B cell (primary cell): ENCODE data around the gene DOCK1. TPM values are rescaled to one million over a fixed set of nuclear protein-coding genes. Genes with fewer than 3 reads are reported as not detected.

Experiments
- ATAC-seq: fragments of 200-7000 bp; cut with Tn5 transposase; one replicate; pipeline ENCODE4 v1.10.0; 2021; ENCODE audit warnings: low read depth, mild to moderate bottlenecking, moderate number of reproducible peaks, moderate library complexity
- CTCF ChIA-PET: fragments of 350-600 bp; sonication (Branson Sonifier 250); formaldehyde crosslinking; loops from one replicate; lab custom pipeline; 2021; ENCODE audit warnings: antibody characterized with exemption, inconsistent platforms; lab: Charles Lee
- POLR2A ChIA-PET: fragments of 350-600 bp; sonication (Branson Sonifier 250); formaldehyde crosslinking; loops from one replicate; lab custom pipeline; 2021; ENCODE audit warnings: antibody characterized with exemption; lab: Charles Lee
- DNase-seq: peaks from one replicate; pipeline ENCODE4 v3.0.0; 2013
- H2AFZ ChIP-seq: 2 replicates; pipeline ENCODE4 v1.6.1; 2012; ENCODE audit warnings: mild to moderate bottlenecking, low read depth, low read length; ENCODE audit not compliant: insufficient read depth, poor library complexity, severe bottlenecking
- H3K27ac ChIP-seq, 2 donors: 1 replicate in 1 of 2; 2 replicates in 1 of 2; pipeline ENCODE4 v1.5.1; 2012 to 2013; ENCODE audit warnings: low read length in 2 of 2, mild to moderate bottlenecking in 2 of 2, moderate library complexity in 1 of 2
- H3K27me3 ChIP-seq, 4 experiments: fragments of 200-600 bp in 1 of 4; sonication (generic) in 1 of 4; replicated peaks in 1 of 4; 1 replicate in 2 of 4; 2 replicates in 2 of 4; pipeline versions ENCODE4 v1.6.1 to v1.7.0; 2013 to 2016; ENCODE audit warnings: low read length in 3 of 4, mild to moderate bottlenecking in 2 of 4, mixed read lengths in 1 of 4, moderate library complexity in 1 of 4; ENCODE audit not compliant: insufficient read depth in 4 of 4, control insufficient read depth in 3 of 4; ENCODE audit errors: control extremely low read depth in 1 of 4
- H3K36me3 ChIP-seq, 2 experiments: replicated peaks in 1 of 2; 1 replicate in 1 of 2; 2 replicates in 1 of 2; pipeline versions ENCODE4 v1.6.1 to v1.7.1; 2013; ENCODE audit warnings: low read length in 1 of 2; ENCODE audit not compliant: insufficient read depth in 2 of 2, control insufficient read depth in 1 of 2; ENCODE audit errors: control extremely low read depth in 1 of 2, extremely low read depth in 1 of 2
- H3K4me1 ChIP-seq, 2 donors: fragments of 200-600 bp in 1 of 2; sonication (generic) in 1 of 2; 1 replicate in 1 of 2; 2 replicates in 1 of 2; pipeline versions ENCODE4 v1.5.1 to v1.6.1; 2013 to 2017; ENCODE audit warnings: low read length in 2 of 2; ENCODE audit not compliant: control insufficient read depth in 2 of 2, insufficient read depth in 2 of 2
- H3K4me2 ChIP-seq: replicated peaks from 2 replicates; pipeline ENCODE3; 2012; ENCODE audit warnings: mild to moderate bottlenecking, low read depth, low read length; ENCODE audit not compliant: poor library complexity, severe bottlenecking
- H3K4me3 ChIP-seq, 5 experiments: fragments of 200-600 bp in 1 of 5; sonication (generic) in 1 of 5; 1 replicate in 3 of 5; 2 replicates in 2 of 5; pipeline versions ENCODE4 v1.5.1 to v1.7.0; 2011 to 2016; ENCODE audit warnings: low read length in 4 of 5, mild to moderate bottlenecking in 4 of 5, low read depth in 2 of 5, control low read depth in 1 of 5, moderate library complexity in 1 of 5; ENCODE audit not compliant: insufficient read depth in 1 of 5; ENCODE audit errors: control extremely low read depth in 1 of 5, extremely low read depth in 1 of 5
- H3K79me2 ChIP-seq: fragments of 200-600 bp; sonication (generic); one replicate; pipeline ENCODE4 v1.6.0; 2016; ENCODE audit warnings: low read length; ENCODE audit not compliant: control insufficient read depth, insufficient read depth
- H3K9ac ChIP-seq: fragments of 200-600 bp; sonication (generic); 2 replicates; pipeline ENCODE4 v1.6.1; 2017; ENCODE audit warnings: mild to moderate bottlenecking, low read length, moderate library complexity
- H3K9me3 ChIP-seq, 3 donors: one replicate each; pipeline versions ENCODE4 v1.6.1 to v1.7.1; 2013; ENCODE audit warnings: low read length in 2 of 3; ENCODE audit not compliant: control insufficient read depth in 2 of 3, insufficient read depth in 1 of 3; ENCODE audit errors: control extremely low read depth in 1 of 3
- H4K20me1 ChIP-seq: 2 replicates; pipeline ENCODE4 v1.6.0; 2012; ENCODE audit warnings: mild to moderate bottlenecking, low read length; ENCODE audit not compliant: insufficient read depth, control insufficient read depth, poor library complexity, severe bottlenecking
- H3K27ac Mint-ChIP-seq: one replicate; pipeline ENCODE4 v1.8.0; 2021; ENCODE audit warnings: mixed read lengths
- H3K27me3 Mint-ChIP-seq: one replicate; pipeline ENCODE4 v1.8.0; 2021; ENCODE audit warnings: mixed read lengths
- H3K4me1 Mint-ChIP-seq: one replicate; pipeline ENCODE4 v1.8.0; 2021; ENCODE audit warnings: mixed read lengths
- H3K4me3 Mint-ChIP-seq: one replicate; pipeline ENCODE4 v1.8.0; 2021; ENCODE audit warnings: mixed read lengths
- H3K9me3 Mint-ChIP-seq: one replicate; pipeline ENCODE4 v1.8.0; 2022; ENCODE audit warnings: mixed read lengths; ENCODE audit not compliant: insufficient read depth
- EZH2 ChIP-seq: IDR thresholded peaks from 2 replicates; pipeline ENCODE4 v1.6.1; 2012; ENCODE audit warnings: borderline replicate concordance, low read depth, mild to moderate bottlenecking, moderate library complexity, low read length; ENCODE audit not compliant: insufficient read depth, poor library complexity, severe bottlenecking
- WGBS: methylation state at CpG from one replicate; pipeline ENCODE4 v1.1.5; 2013; ENCODE audit warnings: missing lambda C conversion rate; ENCODE audit not compliant: insufficient coverage; 5-methylcytosine and 5-hydroxymethylcytosine counted together
- intact Hi-C: fragments of 100-400 bp; cut with micrococcal nuclease; formaldehyde crosslinking; loops from one replicate; pipeline ENCODE4 v1.10.0; 2022
- polyA plus RNA-seq: library from polyadenylated mRNA; depleted of rRNA; stranded (reverse); fragments of >200 nt; gene quantifications from 2 replicates; pipeline ENCODE4 v1.2.3, GENCODE V29; 2012
- total RNA-seq, 2 donors: library from RNA; stranded (reverse); fragments of 120-200 nt in 1 of 2; gene quantifications; 1 replicate in 1 of 2; 2 replicates in 1 of 2; pipeline versions ENCODE4 v1.2.3 to v1.2.4, GENCODE V29; 2013 to 2022
- TF ChIP-seq, protein P1 (sequence below): fragments of 200-600 bp; IDR thresholded peaks from one replicate; pipeline ENCODE4 v1.8.0; 2022; ENCODE audit warnings: antibody characterized with exemption, mild to moderate bottlenecking

Gene DOCK1
- total and polyA plus RNA-seq, 2 donors (not counting 1 experiment from before 2014, with no cell fraction given), result not detected

DNA sequence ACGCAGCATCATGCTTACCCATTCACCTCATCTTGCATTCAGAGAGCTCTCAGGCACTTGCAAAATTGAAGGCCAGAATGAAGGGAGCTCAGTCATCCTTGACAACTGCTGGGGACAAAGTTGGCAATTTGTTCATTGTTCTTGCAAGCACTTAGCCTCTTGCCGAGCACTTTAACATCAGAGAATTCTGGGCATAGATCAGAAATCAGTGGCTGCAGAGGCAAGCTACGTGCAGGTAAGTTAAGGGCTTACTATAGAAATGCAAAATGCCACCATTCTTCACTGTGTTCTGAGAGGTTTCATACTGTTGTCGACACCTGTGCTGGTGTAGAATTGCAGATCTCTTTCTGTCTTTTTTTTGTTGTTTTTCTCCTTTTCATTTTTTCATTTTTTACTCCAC lies 375.2 kb downstream of the DOCK1 start:
- ATAC-seq (no peak), DNase-seq (no peak)
- H3K4me3 Mint-ChIP-seq, result no peak overlapping the region
- H3K27me3 ChIP-seq, result no peaks in the 10 kb centered on the region
- 100% methylated on average over 2 of the region's 4 CpGs for WGBS
- no peak overlapping the region for H3K4me2 ChIP-seq
- no peaks in the 10 kb centered on the region for H3K9me3 Mint-ChIP-seq
- no peaks in the 10 kb centered on the region for H3K79me2 ChIP-seq
- H3K27ac Mint-ChIP-seq, result no peak overlapping the region
- no peak overlapping the region for H3K9ac ChIP-seq
- no peak overlapping the region for H2AFZ ChIP-seq
- no peaks in the 10 kb centered on the region for H4K20me1 ChIP-seq
- H3K36me3 ChIP-seq, result no peaks in the 10 kb centered on the region
- ChIA-PET CTCF (no interaction called here), POLR2A (no interaction called here)
- no peak for TF ChIP-seq EZH2
- TF ChIP-seq, protein P1, sequence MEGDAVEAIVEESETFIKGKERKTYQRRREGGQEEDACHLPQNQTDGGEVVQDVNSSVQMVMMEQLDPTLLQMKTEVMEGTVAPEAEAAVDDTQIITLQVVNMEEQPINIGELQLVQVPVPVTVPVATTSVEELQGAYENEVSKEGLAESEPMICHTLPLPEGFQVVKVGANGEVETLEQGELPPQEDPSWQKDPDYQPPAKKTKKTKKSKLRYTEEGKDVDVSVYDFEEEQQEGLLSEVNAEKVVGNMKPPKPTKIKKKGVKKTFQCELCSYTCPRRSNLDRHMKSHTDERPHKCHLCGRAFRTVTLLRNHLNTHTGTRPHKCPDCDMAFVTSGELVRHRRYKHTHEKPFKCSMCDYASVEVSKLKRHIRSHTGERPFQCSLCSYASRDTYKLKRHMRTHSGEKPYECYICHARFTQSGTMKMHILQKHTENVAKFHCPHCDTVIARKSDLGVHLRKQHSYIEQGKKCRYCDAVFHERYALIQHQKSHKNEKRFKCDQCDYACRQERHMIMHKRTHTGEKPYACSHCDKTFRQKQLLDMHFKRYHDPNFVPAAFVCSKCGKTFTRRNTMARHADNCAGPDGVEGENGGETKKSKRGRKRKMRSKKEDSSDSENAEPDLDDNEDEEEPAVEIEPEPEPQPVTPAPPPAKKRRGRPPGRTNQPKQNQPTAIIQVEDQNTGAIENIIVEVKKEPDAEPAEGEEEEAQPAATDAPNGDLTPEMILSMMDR, result no peak
- H3K27me3 Mint-ChIP-seq, result no peaks in the 10 kb centered on the region
- H3K27ac ChIP-seq, result no peak overlapping the region
- intact Hi-C loops, result no loop called here
- H3K4me3 ChIP-seq, result no peak overlapping the region
- no peaks in the 10 kb centered on the region for H3K4me1 Mint-ChIP-seq
- H3K4me1 ChIP-seq, result no peaks in the 10 kb centered on the region
- H3K9me3 ChIP-seq, result no peaks in the 10 kb centered on the region

DNA sequence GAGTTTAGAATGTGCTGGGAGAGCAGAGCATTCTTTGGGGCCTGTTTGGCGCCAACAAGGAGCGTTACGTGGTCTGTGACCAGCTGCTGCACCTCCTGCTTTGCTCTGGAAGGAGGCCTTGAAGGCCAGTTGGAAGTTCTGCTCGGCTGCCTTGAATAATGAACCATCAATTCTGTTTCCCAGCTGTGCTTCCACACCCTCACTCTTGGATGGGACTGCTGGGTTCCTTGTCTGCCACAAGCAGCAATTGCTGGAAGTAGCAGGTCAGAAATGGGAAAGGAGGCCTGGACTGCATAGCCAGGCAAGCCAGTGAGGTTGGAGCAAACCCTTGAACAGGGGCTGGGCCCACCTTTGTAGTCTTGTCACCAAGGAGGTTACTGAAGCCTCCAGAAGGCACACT lies 377.8 kb downstream of the DOCK1 start:
- Histone ChIP-seq H3K27ac (no peak overlapping the region), H4K20me1 (no peaks in the 10 kb centered on the region), H3K4me3 (no peak overlapping the region), H3K4me1 (no peaks in the 10 kb centered on the region), H2AFZ (no peak overlapping the region), H3K9ac (no peak overlapping the region), H3K79me2 (no peaks in the 10 kb centered on the region), H3K27me3 (no peaks in the 10 kb centered on the region), H3K4me2 (no peak overlapping the region), H3K9me3 (peaks cover 0 to 5% (median 1%) of the 10 kb centered on the region in 3 donors), H3K36me3 (no peaks in the 10 kb centered on the region)
- DNase-seq, result no peak
- no peaks in the 10 kb centered on the region for H3K27me3 Mint-ChIP-seq
- CTCF ChIA-PET, result no interaction called here
- 87% methylated on average over 3 of the region's 4 CpGs for WGBS
- H3K9me3 Mint-ChIP-seq, result peaks cover under 1% of the 10 kb centered on the region
- TF ChIP-seq, protein P1, result no peak
- no peak for TF ChIP-seq EZH2
- no peak overlapping the region for H3K27ac Mint-ChIP-seq
- POLR2A ChIA-PET, result no interaction called here
- no peak overlapping the region for H3K4me3 Mint-ChIP-seq
- no peak for ATAC-seq
- intact Hi-C loops, result no loop called here
- H3K4me1 Mint-ChIP-seq, result no peaks in the 10 kb centered on the region
